NCI-H1930 (cell line): ENCODE measurements around the gene ILDR2.
A peak's percentile ranks its signal among the peaks of the same experiment; 100 is the strongest.

Experiments
- DNase-seq, 2 experiments: peaks; one replicate each; lab custom pipeline; 2025; lab: John Stamatoyannopoulos, UW

Gene ILDR2

DNA sequence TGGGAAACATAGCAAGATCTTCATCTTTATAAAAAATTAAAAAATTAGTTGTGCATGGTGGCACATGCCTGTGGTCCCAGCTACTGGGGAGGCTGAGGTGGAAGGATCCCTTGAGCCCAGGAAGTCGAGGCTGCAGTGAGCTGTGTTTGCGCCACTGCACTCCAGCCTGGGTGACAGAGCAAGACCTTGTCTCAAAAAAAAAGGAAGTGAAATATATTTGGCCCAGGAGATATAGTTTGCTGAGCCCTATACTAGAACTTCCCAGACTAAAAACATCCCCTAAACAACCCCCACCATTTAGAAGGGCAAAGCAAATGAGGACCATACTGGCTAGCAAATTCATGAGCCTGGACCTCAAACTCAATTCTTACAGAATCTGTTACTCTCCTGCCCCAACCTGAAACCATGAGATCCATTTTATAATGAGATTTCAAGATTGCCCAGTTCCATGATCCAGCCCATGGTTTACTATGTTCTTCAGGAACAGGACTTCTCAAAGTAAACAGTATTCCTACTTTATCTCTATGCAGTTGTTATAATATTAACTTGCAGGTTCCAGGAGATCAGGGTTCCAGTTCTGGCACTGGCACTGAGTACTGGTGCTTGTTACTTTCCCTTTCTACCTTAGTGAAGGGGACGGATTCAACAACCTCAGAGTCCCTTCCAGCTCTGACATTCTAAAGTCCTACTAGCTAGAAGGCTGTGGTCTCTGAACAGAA, 50.4 kb downstream of the ILDR2 start:
- DNase-seq, result no peak

GRCh38 chr1:166920561-166921475, 54.5 kb downstream of the ILDR2 start:
- no peak for DNase-seq

GRCh38 chr1:166918956-166919316, 56.4 kb downstream of the ILDR2 start:
- DNase-seq, result no peak

- no peak for DNase-seq
Measured at GRCh38 chr1:166918088-166918955, 57.0 kb downstream of the ILDR2 start.

- no peak for DNase-seq
Measured at GRCh38 chr1:166915941-166916340, 59.4 kb downstream of the ILDR2 start.

GRCh38 chr1:166915042-166915441, 60.3 kb downstream of the ILDR2 start:
- no peak for DNase-seq

DNA sequence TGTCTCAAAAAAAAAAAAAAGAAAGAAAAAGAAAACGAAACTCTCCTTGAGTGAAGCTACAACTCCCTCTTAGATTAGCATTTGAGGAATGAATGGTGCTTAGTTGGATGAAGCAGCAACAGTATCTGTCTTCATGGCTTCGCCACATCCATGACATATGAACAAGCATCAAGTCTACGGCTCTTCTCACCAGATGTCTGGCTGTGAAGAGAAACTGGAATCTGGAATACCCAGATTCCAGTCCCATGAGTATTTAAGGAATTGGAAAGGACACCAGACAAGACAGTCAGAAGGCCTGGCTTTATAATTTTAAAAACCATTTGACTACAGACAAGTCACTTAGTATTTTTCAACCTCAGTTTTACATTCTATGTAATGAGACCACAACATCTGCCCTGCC, 61.2 kb downstream of the ILDR2 start:
- no peak for DNase-seq

DNA sequence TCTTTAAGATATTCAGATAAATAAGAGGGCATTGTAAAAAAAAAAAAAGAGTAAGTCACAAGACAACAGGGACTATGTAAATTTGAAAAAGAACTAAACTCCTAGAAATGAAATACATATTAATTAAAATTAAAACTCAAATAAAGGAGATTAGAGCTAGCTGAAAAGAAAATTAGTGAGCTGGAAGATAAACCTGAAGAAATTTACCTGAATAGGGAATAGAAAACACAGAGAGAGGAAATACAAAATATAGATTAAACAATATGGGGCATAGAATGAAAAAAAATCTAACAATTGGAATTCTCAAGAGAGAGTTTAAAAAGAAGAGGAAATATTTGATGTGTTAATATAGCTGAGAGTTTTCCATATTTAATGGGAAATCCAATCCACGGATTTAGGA, 63.7 kb downstream of the ILDR2 start:
- no peak for DNase-seq

- DNase-seq, result peak; percentile 51 to 52
Measured at GRCh38 chr1:166910396-166910994, 64.8 kb downstream of the ILDR2 start.

GRCh38 chr1:166908942-166909341, 66.4 kb downstream of the ILDR2 start:
- DNase-seq, result no peak

- no peak for DNase-seq
Measured at GRCh38 chr1:166907763-166908162, 67.6 kb downstream of the ILDR2 start.

DNA sequence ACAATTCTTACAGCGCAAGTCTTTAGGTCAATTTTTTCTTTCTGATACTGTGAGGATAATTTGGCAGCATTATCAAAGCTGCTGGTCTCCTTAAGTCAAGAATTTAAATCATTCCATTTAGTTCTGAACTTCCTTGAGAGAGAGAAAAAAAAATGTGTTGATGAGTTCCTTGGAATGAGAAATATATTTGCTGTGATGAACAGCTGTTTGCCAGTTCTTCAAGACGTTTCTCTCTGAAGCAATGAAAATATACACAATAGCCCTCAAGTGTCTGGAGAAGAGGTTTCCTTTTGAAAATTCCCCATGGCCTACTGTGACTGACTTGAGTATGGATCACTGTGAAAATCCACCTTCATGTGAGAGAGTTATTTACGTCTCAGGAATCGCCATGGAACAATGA, 68.3 kb downstream of the ILDR2 start:
- DNase-seq, result no peak

- no peak for DNase-seq
Measured at GRCh38 chr1:166906647-166907046, 68.7 kb downstream of the ILDR2 start.

- DNase-seq, result no peak
Measured at GRCh38 chr1:166905900-166906299, 69.4 kb downstream of the ILDR2 start.

DNA sequence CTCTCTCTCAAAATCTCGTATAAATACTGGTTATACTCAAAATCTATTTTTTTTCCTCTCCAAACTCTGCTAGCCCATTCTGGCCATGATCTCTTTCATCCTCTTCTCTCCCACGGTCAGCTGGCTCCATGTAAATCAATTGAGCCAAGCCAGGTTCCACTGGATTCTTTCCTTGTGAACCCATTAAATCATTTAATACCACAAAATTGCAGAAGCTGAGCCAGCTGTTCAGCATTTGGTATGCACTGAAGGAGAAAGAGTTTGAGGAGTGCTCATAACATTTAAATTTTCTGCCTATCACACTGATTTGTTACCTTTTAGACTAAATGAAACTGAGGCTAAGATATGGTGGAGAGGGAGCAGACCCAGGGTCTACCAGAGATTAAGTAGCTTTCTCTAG, 70.2 kb downstream of the ILDR2 start:
- no peak for DNase-seq

DNA sequence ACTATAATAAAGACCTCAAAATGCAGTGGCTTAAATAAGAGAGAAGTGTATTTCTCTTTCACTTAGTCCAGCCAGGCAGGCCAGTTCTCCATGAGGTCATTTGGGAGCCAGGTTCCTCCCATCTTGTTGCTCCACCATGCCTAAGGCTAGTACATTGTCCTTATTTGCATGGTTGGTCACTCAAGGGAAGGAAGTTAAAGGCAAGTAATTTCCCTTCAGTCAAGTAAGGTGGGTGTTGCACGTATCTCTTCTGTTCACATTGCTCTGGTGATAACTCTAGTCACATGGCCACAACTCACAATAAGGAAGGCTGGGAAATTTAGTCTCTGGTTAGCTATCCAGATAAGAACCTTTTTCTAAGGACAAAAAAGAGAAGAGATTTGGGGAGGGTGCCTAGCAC, 72.1 kb downstream of the ILDR2 start:
- no peak for DNase-seq

GRCh38 chr1:166902279-166902678, 73.1 kb downstream of the ILDR2 start:
- no peak for DNase-seq

GRCh38 chr1:166900987-166901386, 74.4 kb downstream of the ILDR2 start:
- DNase-seq, result no peak

GRCh38 chr1:166899769-166900168, 75.6 kb downstream of the ILDR2 start:
- no peak for DNase-seq

DNA sequence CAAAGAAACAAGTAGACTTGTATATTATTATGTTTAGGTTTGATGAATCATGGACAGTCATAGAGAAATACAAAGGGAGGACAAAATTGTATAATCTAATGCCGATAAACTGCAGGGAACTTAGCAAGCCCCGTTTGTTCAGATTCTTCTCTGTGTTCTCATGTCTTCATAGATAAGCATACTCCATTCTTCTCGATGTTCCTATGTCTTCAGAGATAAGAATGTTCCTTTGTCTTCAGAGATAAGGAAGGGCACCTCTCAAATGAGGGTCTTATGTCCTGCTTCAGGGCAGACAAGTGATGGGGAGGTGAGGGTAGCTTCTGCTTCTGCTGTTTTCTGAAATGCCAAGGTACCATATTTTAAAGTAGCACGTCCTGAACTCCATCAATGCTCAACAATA, 79.6 kb downstream of the ILDR2 start:
- DNase-seq, result no peak

- no peak for DNase-seq
Measured at GRCh38 chr1:166889776-166890175, 85.6 kb downstream of the ILDR2 start.
